ENCODE data around the gene NEURL1B. TPM values are rescaled to one million over a fixed set of nuclear protein-coding genes. Genes with fewer than 3 reads are reported as not detected.

NEURL1B gene
- total RNA-seq, 2 donors from 2014 or later: 0.23 to 1.4 TPM

DNA sequence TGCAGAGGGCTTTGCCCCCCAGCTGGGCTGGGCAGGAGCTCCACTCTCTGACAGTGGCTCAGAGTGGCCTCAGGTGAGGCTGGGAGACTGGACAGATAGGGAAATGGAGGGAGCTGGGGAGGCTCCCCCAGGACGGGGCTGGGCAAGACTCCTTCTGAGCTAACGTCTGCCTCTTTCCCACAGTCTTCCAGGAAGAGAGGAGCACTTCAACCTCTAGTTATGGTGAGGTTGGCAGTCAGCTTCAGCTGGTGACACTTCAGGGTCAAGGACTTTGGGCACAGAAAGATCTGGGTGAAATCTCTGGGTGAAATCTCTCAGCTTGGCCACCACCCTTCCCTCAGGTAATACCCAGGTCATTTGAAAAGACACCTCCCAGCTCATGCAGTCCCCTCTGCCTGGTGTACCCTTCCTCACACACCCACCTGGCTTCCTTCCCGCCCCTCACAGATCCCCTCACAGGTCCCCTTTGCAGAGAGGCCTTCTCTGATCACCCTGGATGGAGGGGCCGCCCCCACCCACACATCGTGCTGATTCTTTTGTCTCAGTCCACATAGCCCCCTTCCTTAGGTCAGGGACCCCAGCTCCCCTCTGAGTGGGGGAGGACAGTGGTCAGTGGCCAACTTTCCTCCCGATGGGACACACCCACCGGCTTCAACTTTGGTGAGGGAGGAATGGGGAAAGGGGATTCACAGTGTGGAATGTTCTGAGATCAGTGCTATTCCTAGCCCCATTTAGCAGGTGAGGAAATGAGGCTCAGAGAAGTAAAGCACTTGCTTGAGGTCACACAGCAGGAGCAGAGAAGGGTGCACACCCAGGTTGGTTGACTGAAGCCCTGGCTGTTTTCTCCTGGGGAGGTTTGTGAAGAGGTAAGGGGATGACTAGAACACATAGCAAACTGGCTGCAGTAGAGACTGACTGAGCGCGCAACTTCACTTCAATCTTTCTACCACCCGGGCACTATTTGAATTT lies 15.8 kb upstream of the NEURL1B start:
- H3K27ac Mint-ChIP-seq: no peak overlapping the region
- ATAC-seq (no peak), DNase-seq (ENCODE audit: low spot score in 2 of 2) (no peak)
- H3K36me3 Mint-ChIP-seq: no peaks in the 10 kb centered on the region
- H3K9me3 Mint-ChIP-seq: no peaks in the 10 kb centered on the region

DNA sequence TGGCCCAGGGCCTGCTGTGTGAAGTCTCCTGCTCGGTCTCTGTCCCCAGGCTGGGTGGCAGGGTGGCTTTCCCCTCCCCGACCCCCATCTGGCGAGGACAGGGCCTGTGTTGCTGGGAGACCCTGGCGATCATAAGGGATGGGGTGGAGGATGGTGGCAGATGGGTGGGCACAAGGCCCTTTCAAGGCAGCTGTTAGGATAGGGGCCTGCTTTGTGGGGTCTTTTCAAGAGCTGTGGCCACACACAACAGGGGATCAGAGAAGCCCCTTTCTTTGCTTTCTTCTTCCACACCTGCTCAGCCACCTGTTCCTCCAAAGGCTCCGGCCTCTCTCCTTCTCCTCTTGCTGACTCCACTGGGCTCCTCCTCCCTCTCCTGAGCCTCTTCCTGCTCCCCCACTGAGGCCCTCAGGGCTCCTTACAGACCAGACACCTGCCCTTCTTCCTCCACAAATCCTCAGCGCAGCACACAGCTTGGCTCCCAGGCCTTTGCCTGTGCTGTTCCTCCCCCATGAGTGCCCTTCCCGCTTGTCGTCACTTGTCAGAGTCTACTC lies 15.0 kb upstream of the NEURL1B start:
- no peak overlapping the region for H3K27ac Mint-ChIP-seq

DNA sequence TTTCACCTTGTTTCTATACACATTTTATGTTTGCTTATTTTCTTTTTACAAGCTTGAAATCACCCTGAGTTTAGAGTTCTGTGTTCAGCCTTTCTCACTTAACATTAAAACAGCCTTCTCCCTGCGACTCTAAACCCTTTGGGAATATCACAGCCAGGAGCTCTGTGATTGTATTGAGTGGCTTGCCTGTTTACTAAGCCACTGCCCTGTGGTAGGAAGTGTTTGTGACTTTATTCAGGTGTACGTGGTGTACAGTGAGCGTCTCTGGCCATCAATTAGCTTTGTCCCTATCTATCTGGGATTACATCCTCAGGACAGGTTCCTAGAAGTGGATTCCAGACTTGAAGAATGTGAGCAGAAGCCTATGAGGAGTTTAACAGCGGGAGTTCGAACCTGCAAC lies 11.0 kb upstream of the NEURL1B start:
- ATAC-seq (no peak), DNase-seq (ENCODE audit: low spot score in 2 of 2) (no peak)
- Mint-ChIP-seq H3K9me3 (no peaks in the 10 kb centered on the region), H3K27ac (no peak overlapping the region), H3K36me3 (no peaks in the 10 kb centered on the region)

More for the DNA sequence above, 15.0 kb upstream of the NEURL1B start:
- DNase-seq (ENCODE audit: low spot score in 2 of 2) (no peak), ATAC-seq (no peak)
- no peaks in the 10 kb centered on the region for H3K36me3 Mint-ChIP-seq
- H3K9me3 Mint-ChIP-seq: no peaks in the 10 kb centered on the region

DNA sequence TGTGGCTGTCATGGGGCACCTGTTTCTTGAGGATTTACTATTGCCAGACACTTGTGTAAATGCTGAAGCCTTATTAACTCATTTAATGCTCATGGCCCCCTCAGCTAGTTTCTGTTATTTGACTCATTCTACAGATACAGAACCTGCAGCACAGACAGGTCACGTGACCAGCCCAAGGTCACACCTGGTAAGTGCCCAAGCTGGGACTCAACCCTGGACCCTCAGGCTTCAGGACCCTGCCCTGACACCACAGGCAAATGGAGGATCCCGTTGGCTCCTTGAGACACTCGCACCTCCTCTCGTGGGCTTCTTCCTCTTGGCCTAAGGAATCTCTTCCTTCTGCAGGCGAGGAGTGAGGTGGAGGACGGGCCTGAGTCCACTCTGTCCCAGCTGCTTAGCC lies 10.6 kb upstream of the NEURL1B start:
- DNase-seq (ENCODE audit: low spot score in 2 of 2) (no peak), ATAC-seq (no peak)
- no peaks in the 10 kb centered on the region for H3K9me3 Mint-ChIP-seq
- no peak overlapping the region for H3K27ac Mint-ChIP-seq
- H3K36me3 Mint-ChIP-seq: no peaks in the 10 kb centered on the region

DNA sequence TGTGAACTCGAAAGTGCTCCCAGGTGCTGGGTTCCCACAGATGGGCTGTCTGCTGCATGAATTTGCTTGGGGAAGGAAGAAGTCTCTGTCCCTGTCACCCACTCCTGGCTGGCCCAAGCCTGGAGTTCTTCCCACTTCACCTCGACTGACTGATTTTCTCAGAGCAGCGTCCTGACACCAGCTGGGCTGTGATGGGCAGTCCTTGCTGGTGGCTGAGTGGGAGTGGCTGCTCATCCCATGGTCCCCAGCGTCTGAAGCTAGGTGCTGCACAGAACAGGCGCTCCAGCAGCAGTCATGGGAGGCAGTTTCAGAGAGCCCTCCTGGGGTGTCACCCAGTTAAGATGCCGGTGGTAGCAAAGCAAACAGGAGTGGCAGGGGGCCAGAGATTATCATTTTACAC lies 10.1 kb upstream of the NEURL1B start:
- H3K9me3 Mint-ChIP-seq: no peaks in the 10 kb centered on the region
- no peak overlapping the region for H3K27ac Mint-ChIP-seq

DNA sequence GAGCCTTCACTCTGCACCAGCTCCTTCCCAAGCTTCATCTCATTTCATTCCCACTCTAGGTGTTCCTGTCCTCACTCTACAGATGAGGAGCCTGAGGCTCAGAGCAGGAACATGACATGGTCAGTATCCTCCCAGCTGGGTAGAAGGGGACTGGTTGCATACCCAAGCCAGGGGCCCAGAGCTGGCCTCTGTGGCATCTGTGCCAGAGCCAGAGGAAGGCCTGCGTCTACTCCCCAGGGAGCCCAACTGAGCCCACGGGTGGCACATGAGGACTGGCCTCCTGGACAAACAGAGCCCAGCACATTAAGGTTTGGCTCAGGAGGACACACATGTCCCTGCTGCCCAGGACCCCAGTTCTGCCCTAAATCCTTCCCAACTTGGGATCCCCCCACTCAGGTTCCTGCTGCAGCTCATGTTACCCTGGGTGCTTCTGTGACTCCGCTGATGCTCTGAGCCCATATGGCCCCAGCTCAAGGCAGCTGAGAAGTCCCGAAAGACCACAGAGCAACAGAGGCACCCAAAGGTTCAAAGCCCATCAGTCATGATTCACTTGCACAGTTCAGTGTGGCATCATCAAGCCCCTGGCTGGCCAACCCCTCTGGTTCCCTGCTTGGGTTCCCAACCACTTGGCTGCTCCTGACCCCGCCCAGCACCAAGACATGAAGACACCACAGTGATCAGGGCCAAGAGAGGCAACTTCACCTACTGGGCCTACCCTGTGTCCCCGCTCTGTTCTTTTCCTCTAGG lies 8.5 kb upstream of the NEURL1B start:
- DNase-seq (ENCODE audit: low spot score in 2 of 2): no peak
- no peaks in the 10 kb centered on the region for H3K36me3 Mint-ChIP-seq
- ATAC-seq: no peak
- H3K27ac Mint-ChIP-seq: no peak overlapping the region
- no peaks in the 10 kb centered on the region for H3K9me3 Mint-ChIP-seq

More for the DNA sequence above, 10.1 kb upstream of the NEURL1B start:
- H3K36me3 Mint-ChIP-seq: no peaks in the 10 kb centered on the region
- DNase-seq (ENCODE audit: low spot score in 2 of 2): no peak
- ATAC-seq: no peak

DNA sequence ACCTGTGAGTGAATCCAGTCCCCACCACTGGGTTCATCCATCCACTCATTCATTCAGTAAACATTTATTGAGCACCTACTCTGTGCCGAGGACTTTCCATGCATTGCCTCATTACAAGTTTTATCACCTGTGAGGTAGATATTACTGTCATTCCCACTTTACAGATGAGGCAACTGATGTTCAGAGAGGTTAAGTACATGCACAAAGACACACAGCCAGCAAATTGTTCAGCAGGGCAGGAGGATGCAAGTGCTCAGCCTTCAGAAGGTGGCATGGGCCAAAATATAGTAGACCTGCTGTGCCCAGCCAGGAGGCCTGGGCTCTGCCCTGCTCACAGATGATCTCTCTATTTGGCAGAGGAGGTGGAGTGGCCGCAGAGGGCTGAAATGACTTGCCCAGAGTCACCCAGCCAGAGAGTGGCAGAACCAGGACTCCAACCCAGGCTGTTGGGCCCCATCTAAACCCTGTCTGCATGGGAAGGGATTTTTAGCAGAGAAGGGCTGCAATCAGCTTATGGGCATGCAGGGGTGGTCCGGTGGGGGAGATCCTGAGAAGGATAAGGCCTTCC lies 7.6 kb upstream of the NEURL1B start:
- H3K9me3 Mint-ChIP-seq: no peaks in the 10 kb centered on the region
- ATAC-seq: no peak
- H3K27ac Mint-ChIP-seq: no peak overlapping the region

DNA sequence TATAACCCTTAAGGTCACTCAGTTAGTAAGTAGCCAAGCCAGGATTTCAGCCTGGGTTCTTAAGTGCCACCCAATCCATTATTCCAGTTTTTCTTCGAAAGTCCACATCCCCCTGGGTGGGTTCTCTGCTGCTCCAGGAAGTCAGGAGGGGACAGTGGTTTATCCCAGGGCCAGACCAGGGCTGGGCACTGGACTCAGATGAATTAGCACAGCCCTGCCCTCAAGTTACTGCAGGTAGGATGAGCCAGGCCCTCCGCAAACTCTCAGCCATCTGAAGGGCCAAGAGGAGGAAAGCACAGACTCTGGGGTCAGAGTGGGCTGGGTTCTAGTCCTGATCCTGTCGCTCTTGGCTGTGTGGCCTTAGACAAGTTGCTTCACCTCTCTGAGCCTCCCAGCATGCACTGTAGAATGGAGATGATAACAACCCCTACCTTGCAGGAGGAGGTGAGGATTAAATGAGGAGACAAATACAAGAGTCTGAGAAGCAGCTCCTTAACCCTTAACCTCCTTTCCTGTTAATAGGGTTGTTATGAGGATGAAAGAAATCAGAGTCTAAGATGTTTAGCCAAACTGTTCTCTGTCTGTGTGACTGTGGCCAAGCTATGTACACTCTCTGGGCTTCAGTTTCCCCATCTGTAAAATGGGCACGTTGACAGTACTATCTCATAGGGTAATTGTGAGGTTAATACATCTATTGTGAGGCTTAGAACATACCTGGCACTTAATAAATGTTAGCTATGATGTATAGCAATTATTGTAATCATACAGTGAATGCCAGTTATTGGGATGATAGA lies 6.8 kb upstream of the NEURL1B start:
- H3K9me3 Mint-ChIP-seq: no peaks in the 10 kb centered on the region
- DNase-seq (ENCODE audit: low spot score in 2 of 2) (no peak), ATAC-seq (no peak)
- no peaks in the 10 kb centered on the region for H3K36me3 Mint-ChIP-seq
- H3K27ac Mint-ChIP-seq: no peak overlapping the region

More for the DNA sequence above, 7.6 kb upstream of the NEURL1B start:
- H3K36me3 Mint-ChIP-seq: no peaks in the 10 kb centered on the region
- no peak for DNase-seq (ENCODE audit: low spot score in 2 of 2)

DNA sequence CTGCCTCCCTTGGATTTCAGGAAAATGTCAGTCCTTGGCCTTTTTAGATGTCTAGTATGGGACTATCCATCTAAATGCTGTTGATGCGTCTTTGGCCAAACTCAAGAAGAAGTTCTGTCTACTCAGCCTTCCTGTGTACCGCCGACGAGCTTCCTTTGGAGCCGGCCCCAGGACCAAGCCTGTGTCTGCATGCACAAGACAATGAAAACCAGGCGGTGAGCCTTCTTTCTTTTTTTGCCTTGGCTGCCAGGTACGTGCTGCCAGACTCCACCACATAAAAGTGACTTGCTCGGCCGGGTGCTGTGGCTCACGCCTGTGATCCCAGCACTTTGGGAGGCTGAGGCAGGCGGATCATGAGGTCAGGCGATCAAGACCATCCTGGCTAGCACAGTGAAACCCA lies 6.0 kb upstream of the NEURL1B start:
- ATAC-seq: no peak
- no peaks in the 10 kb centered on the region for H3K36me3 Mint-ChIP-seq
- no peak for DNase-seq (ENCODE audit: low spot score in 2 of 2)
- no peaks in the 10 kb centered on the region for H3K9me3 Mint-ChIP-seq
- no peak overlapping the region for H3K27ac Mint-ChIP-seq

DNA sequence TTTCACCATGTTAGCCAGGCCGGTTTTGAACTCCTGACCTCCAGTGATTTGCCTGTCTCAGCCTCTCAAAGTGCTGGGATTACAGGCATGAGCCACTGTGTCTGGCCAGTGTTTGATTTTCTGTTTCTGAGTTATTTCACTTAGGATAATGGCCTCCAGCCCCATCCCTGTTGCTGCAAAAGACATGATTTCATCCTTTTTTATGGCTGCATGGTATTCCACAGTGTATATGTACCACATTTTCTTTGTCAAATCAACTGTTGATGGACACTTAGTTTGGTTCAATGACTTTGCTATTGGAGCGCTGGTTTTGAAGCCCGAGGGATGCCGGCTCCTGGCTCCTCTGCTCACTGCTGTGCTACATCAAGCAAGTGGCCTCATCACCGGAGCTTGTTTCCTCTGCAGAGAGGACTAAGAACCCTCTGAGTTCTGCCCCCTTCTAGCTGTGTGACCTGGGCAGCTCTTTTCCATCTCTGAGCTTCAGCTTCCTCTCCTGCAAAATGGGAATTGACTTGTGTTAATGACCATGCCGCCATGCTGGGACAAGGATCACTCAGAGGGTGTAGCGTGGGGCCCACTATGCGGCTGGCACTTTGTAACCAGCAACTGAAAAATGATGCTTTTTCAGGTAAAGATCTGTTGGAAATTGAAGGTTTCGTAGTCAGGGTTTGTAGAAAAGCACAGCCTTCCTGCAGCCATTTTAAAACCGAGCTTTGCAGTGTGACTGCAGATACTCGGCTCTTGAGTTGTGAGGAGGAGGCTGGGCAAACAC lies 4.6 kb upstream of the NEURL1B start:
- H3K27ac Mint-ChIP-seq: no peak overlapping the region
- no peaks in the 10 kb centered on the region for H3K9me3 Mint-ChIP-seq
- H3K36me3 Mint-ChIP-seq: no peaks in the 10 kb centered on the region
- no peak for DNase-seq (ENCODE audit: low spot score in 2 of 2)
- ATAC-seq: no peak

DNA sequence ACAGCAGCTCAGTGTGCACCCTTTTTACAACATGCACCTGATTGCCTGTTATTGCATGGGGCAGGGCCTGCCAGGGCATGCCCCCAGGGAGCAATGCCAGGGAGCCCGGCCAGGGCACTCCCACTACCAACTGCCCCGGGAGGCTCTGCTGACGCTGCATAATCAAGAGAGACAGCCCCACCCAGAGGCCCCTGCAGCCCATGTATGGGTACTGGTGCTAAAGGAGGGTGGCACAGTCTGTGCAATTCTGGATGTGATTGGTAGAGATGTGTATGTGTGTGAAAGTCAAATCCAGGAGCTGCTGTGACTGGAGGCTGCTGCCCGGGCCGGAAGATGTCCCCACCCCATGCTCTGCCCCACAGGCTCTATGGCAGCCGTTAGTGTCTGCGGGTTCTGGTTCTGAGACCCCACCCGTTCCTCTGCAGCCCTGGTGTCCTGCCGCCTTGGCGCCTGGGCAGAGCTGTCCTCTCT lies 3.9 kb upstream of the NEURL1B start:
- H3K9me3 Mint-ChIP-seq: no peaks in the 10 kb centered on the region
- ATAC-seq: no peak
- H3K36me3 Mint-ChIP-seq: no peaks in the 10 kb centered on the region
- no peak overlapping the region for H3K27ac Mint-ChIP-seq
- no peak for DNase-seq (ENCODE audit: low spot score in 2 of 2)

DNA sequence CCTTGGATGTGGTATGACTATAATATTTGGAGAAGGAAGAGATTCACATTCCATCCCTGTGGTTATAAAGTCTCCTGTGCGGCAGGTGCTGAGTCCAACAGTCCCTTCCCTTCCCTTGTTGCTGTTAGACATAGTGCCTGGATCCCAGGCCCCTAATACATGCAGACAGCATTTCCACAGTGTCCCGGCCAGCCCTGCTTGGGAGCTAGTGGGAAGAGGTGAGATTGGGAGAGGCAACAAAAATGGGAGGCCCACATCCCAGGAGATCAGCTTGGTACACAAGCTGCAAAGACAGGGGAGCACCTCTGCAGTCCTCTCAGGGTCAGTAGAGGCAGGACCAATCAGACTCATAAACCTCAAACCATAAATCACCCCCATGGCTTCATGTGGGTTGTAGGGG lies 3.3 kb upstream of the NEURL1B start:
- H3K9me3 Mint-ChIP-seq: no peaks in the 10 kb centered on the region
- no peak for DNase-seq (ENCODE audit: low spot score in 2 of 2)
- ATAC-seq: no peak
- H3K27ac Mint-ChIP-seq: no peak overlapping the region
- H3K36me3 Mint-ChIP-seq: no peaks in the 10 kb centered on the region

DNA sequence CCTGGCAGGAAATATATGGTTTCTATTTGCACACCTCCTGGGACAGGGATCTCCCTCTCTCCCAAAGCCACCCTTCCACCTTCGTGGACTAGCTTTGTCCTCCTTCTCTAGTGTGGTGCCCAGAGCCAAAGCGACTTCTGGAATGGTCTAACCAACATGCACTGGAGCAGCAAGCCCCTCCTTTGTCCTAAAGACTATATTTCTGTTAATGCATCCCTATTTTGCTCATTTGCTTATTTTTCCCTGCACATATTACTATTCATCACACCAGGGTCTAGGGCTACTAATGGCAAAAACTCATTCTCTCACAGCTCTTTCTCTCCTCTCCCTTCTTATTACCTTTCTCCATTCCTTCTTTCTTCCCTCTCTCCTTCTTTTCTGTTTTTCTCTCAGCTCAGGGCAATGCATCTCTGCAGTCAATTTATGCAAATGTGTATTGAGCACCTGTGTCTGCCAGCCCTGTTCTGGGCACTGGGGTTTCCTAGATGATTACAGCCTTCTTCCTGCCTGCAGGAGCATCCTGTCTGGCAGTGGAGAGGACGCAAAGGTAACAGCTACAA lies 2.8 kb upstream of the NEURL1B start:
- Mint-ChIP-seq H3K36me3 (no peaks in the 10 kb centered on the region), H3K27ac (no peak overlapping the region), H3K9me3 (no peaks in the 10 kb centered on the region)
- no peak for ATAC-seq
- no peak for DNase-seq (ENCODE audit: low spot score in 2 of 2)

DNA sequence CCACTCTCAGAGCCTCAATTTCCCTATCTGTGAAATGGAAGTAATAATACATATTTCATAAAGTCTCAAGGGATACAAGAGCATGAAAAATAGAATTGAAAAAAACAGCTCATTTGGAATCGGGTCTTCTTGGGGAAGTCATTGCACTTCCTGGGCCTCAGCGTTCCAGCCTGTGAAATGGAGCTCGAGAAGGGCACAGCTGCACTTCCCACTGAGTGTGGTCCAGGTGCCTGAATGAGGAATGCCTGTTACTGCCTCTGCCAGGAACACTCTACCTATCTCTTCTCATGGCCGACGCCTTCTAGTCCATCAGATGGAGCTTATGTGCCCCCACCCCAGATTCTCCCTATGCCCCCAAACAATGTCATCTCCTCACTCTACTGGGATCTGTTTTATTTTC lies 924 bp upstream of the NEURL1B start:
- Mint-ChIP-seq H3K9me3 (no peaks in the 10 kb centered on the region), H3K36me3 (no peaks in the 10 kb centered on the region), H3K27ac (no peak overlapping the region)
- no peak for ATAC-seq
- DNase-seq (ENCODE audit: low spot score in 2 of 2): no peak

DNA sequence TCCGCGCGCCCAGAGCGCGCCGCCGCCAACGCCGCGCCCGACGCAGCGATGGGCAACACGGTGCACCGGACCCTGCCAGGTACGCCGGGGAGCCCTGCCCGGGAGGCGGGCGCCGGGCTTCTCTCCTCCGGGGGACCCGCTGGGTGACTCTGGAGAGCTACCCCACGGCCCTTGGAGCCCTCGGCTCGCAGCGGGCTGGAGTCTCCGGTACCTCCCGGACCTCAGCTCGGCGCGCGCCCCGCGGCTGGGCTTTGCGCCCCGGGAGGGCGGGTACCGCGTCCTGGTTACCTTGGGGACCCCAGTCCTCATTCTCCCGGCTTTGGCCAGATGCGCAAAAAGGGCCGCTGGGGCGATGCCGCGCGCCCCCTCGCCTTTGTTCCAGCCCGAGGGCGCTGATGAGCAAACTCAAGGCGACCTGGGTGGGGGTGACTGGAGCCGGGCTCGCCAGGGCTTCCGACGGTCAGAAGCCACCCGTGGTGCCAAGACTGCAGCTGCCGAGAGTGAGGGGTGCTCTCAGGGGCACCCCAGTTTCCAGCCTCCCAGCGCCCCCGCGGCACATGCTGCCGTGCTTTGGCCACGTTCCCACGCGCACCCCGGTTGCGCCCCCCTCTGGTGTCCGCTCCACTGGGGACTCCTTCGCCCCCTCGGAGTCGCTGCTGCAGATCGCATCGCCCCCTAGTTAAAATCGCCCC lies 442 bp downstream of the NEURL1B start:
- Mint-ChIP-seq H3K9me3 (no peaks in the 10 kb centered on the region), H3K36me3 (no peaks in the 10 kb centered on the region), H3K27ac (no peak overlapping the region)
- ATAC-seq (peak in 1 of 2 donors; percentile 10), DNase-seq (ENCODE audit: low spot score in 2 of 2) (no peak)
